Peyer's patch (tissue), 4 donors: Measurements from ENCODE around the gene ADAMTS10.

Experiments used
- POLR2A ChIP-seq, 2 donors: fragments of 450-650 bp; IDR thresholded peaks; one replicate each; pipeline ENCODE4 v1.5.1; 2017; ENCODE audit warnings: antibody characterized with exemption in 2 of 2, mild to moderate bottlenecking in 2 of 2, moderate library complexity in 2 of 2
- TF ChIP-seq, protein P1 (sequence below), 6 experiments: fragments of 450-650 bp in 4 of 6; fragments of 200-600 bp in 2 of 6; sonication (generic) in 1 of 6; IDR thresholded peaks; one replicate each; pipeline ENCODE4 v1.5.1; 2017 to 2019; ENCODE audit warnings: antibody characterized with exemption in 6 of 6, mild to moderate bottlenecking in 3 of 6, moderate library complexity in 1 of 6

DNA sequence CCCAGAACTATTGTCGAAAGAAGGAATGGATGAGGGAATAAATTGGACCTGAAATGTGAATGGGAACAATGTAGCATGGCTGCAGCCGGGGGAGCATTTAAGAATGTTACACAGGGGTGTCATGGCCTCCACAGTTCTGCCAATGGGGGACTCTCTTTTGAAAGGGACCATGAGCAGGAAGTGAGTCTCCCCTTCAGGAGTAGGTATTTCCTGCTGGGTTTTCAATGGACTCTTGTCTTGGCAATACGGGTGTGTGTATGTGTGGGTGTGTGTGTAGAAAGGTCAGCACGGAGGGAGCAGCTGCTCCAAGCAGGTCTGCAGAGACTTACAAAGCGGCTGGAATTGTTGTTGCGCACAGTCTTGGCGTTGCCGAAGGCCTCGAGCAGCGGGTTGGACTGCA is 57.7 kb downstream of the ADAMTS10 start:
- TF ChIP-seq POLR2A (IDR thresholded peaks at IDR 0.05) = no peak
- TF ChIP-seq, protein P1, sequence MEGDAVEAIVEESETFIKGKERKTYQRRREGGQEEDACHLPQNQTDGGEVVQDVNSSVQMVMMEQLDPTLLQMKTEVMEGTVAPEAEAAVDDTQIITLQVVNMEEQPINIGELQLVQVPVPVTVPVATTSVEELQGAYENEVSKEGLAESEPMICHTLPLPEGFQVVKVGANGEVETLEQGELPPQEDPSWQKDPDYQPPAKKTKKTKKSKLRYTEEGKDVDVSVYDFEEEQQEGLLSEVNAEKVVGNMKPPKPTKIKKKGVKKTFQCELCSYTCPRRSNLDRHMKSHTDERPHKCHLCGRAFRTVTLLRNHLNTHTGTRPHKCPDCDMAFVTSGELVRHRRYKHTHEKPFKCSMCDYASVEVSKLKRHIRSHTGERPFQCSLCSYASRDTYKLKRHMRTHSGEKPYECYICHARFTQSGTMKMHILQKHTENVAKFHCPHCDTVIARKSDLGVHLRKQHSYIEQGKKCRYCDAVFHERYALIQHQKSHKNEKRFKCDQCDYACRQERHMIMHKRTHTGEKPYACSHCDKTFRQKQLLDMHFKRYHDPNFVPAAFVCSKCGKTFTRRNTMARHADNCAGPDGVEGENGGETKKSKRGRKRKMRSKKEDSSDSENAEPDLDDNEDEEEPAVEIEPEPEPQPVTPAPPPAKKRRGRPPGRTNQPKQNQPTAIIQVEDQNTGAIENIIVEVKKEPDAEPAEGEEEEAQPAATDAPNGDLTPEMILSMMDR (IDR thresholded peaks at IDR 0.05) = no peak
